Chondrocyte (in vitro differentiated cells): ENCODE measurements around the gene NPHP4. TPM values are rescaled to one million over a fixed set of nuclear protein-coding genes. Genes with fewer than 3 reads are reported as not detected.
"Not testable (repeated sequence)": the region's sequence is repeated elsewhere in the genome, so short reads cannot be mapped to it uniquely, and the experiment has no call there.

Experiments used
- DNase-seq: peaks from one replicate; pipeline ENCODE4 v3.0.0; 2021; ENCODE audit warnings: mixed read lengths, low spot score
- H3K27ac Mint-ChIP-seq: one replicate; pipeline ENCODE4 v1.8.0; 2021; ENCODE audit warnings: mild to moderate bottlenecking, moderate library complexity, mixed read lengths; ENCODE audit not compliant: unreplicated experiment
- H3K27me3 Mint-ChIP-seq: 2 replicates; pipeline ENCODE4 v1.8.0; 2021; ENCODE audit warnings: low read depth, mixed read lengths
- H3K36me3 Mint-ChIP-seq: 2 replicates; pipeline ENCODE4 v1.8.0; 2021; ENCODE audit warnings: low read depth, mixed read lengths
- H3K4me1 Mint-ChIP-seq: 2 replicates; pipeline ENCODE4 v1.8.0; 2021; ENCODE audit warnings: low read depth, mild to moderate bottlenecking, mixed read lengths
- H3K4me3 Mint-ChIP-seq: one replicate; pipeline ENCODE4 v1.8.0; 2021; ENCODE audit warnings: mild to moderate bottlenecking, moderate library complexity, mixed read lengths; ENCODE audit not compliant: unreplicated experiment
- H3K9me3 Mint-ChIP-seq: 2 replicates; pipeline ENCODE4 v1.8.0; 2021; ENCODE audit warnings: low read depth, mixed read lengths
- total RNA-seq: library from RNA; stranded (reverse); gene quantifications from 3 replicates; pipeline ENCODE4 v1.2.1, GENCODE V29; 2021
- TF ChIP-seq, protein P1 (sequence below): fragments of 200-600 bp; sonication (generic); IDR thresholded peaks from 2 replicates; pipeline ENCODE4 v1.5.0; 2021; ENCODE audit warnings: antibody characterized with exemption, mild to moderate bottlenecking, moderate library complexity

The NPHP4 gene
- total RNA-seq, 1 donor from 2014 or later: 8.7 TPM

DNA sequence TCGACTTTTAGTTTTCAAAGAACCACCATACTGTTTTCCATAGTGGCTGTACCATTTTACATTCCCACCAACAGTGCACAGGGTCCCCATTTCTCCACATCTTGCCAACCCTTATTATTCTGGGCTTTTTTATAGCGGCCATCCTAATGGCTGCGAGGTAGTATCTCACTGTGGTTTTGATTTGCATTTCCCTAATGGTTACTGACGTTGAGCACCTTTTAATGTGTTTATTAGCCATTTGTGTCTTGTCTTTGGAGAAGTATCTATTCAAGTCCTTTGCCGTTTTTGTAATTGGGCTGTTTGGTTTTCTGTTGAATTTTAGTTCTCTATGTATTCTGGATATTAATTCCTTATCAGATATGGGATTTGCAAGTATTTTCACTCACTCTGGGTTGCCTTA lies 31.1 kb upstream of the NPHP4 start:
- TF ChIP-seq, protein P1, sequence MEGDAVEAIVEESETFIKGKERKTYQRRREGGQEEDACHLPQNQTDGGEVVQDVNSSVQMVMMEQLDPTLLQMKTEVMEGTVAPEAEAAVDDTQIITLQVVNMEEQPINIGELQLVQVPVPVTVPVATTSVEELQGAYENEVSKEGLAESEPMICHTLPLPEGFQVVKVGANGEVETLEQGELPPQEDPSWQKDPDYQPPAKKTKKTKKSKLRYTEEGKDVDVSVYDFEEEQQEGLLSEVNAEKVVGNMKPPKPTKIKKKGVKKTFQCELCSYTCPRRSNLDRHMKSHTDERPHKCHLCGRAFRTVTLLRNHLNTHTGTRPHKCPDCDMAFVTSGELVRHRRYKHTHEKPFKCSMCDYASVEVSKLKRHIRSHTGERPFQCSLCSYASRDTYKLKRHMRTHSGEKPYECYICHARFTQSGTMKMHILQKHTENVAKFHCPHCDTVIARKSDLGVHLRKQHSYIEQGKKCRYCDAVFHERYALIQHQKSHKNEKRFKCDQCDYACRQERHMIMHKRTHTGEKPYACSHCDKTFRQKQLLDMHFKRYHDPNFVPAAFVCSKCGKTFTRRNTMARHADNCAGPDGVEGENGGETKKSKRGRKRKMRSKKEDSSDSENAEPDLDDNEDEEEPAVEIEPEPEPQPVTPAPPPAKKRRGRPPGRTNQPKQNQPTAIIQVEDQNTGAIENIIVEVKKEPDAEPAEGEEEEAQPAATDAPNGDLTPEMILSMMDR: no peak
- H3K4me1 Mint-ChIP-seq: no peaks in the 10 kb centered on the region
- H3K27ac Mint-ChIP-seq: no peak overlapping the region
- peaks cover 15% of the 10 kb centered on the region for H3K27me3 Mint-ChIP-seq
- DNase-seq: no peak
- H3K9me3 Mint-ChIP-seq: no peaks in the 10 kb centered on the region
- no peak overlapping the region for H3K4me3 Mint-ChIP-seq
- H3K36me3 Mint-ChIP-seq: no peaks in the 10 kb centered on the region

DNA sequence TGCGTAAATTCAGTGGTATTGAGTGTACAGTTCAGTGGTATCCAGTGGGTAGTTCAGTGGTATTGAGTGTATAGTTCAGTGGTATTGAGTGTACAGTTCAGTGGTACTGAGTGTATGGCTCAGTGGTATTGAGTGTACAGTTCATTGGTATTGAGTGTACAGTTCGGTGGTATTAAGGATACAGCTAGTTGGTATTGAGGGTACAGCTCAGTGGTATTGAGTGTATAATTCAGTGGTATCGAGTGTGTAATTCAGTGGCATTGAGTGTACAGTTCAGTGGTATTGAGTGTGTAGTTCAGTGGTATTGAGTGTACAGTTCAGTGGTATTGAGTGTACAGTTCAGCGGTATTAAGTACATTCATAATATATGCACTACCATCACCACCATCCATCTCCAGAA lies 30.0 kb upstream of the NPHP4 start:
- no peaks in the 10 kb centered on the region for H3K36me3 Mint-ChIP-seq
- no peaks in the 10 kb centered on the region for H3K4me1 Mint-ChIP-seq
- no peak overlapping the region for H3K4me3 Mint-ChIP-seq
- H3K27ac Mint-ChIP-seq: no peak overlapping the region
- no peaks in the 10 kb centered on the region for H3K9me3 Mint-ChIP-seq
- H3K27me3 Mint-ChIP-seq: peaks cover 11% of the 10 kb centered on the region
- TF ChIP-seq, protein P1: no peak
- no peak for DNase-seq

- no peak for DNase-seq
- Mint-ChIP-seq H3K9me3 (no peaks in the 10 kb centered on the region), H3K27me3 (peaks cover 11% of the 10 kb centered on the region), H3K36me3 (no peaks in the 10 kb centered on the region), H3K4me1 (peaks cover 3% of the 10 kb centered on the region), H3K27ac (no peak overlapping the region), H3K4me3 (no peak overlapping the region)
- TF ChIP-seq, protein P1: no peak
Observed at GRCh38 chr1:6019166-6019845, 27.1 kb upstream of the NPHP4 start.

- peaks cover 11% of the 10 kb centered on the region for H3K27me3 Mint-ChIP-seq
- not testable (repeated sequence) for H3K4me3 Mint-ChIP-seq, H3K4me1 Mint-ChIP-seq, H3K9me3 Mint-ChIP-seq, DNase-seq, H3K36me3 Mint-ChIP-seq, H3K27ac Mint-ChIP-seq
Observed at GRCh38 chr1:6017654-6018053, 25.4 kb upstream of the NPHP4 start.

- Mint-ChIP-seq H3K4me3 (no peak overlapping the region), H3K27me3 (peaks cover 2% of the 10 kb centered on the region), H3K9me3 (no peaks in the 10 kb centered on the region), H3K4me1 (peaks cover 3% of the 10 kb centered on the region), H3K36me3 (no peaks in the 10 kb centered on the region), H3K27ac (no peak overlapping the region)
- no peak for DNase-seq
- TF ChIP-seq, protein P1: no peak
Observed at GRCh38 chr1:6016191-6016865, 24.1 kb upstream of the NPHP4 start.
